Hepatocyte (in vitro differentiated cells): Measurements from ENCODE around the gene C15orf62. TPM values are rescaled to one million over a fixed set of nuclear protein-coding genes. Genes with fewer than 3 reads are reported as not detected.

Experiments used
- DNase-seq: peaks from one replicate; pipeline ENCODE4 v3.0.0-alpha.2; 2016; ENCODE audit warnings: low spot score
- H2AFZ ChIP-seq: fragments of 200-600 bp; sonication (generic); 2 replicates; pipeline ENCODE4 v1.6.0; 2016; ENCODE audit warnings: antibody characterized with exemption, mild to moderate bottlenecking
- H3K27ac ChIP-seq: fragments of 200-600 bp; sonication (generic); 2 replicates; pipeline ENCODE4 v1.5.1; 2016; ENCODE audit warnings: mild to moderate bottlenecking
- H3K27me3 ChIP-seq: fragments of 200-600 bp; sonication (generic); 2 replicates; pipeline ENCODE4 v1.6.1; 2016
- H3K36me3 ChIP-seq: fragments of 200-600 bp; sonication (generic); replicated peaks from 2 replicates; pipeline ENCODE4 v1.5.1; 2016; ENCODE audit warnings: low read depth; ENCODE audit not compliant: insufficient read depth
- H3K4me1 ChIP-seq: fragments of 200-600 bp; sonication (generic); 2 replicates; pipeline ENCODE4 v1.5.1; 2016; ENCODE audit warnings: mild to moderate bottlenecking, moderate library complexity; ENCODE audit not compliant: insufficient read depth
- H3K4me2 ChIP-seq: fragments of 200-600 bp; sonication (generic); 2 replicates; pipeline ENCODE4 v1.6.0; 2016
- H3K4me3 ChIP-seq: fragments of 200-600 bp; sonication (generic); 2 replicates; pipeline ENCODE4 v1.5.1; 2016; ENCODE audit warnings: mild to moderate bottlenecking
- H3K79me2 ChIP-seq: fragments of 200-600 bp; sonication (generic); 2 replicates; pipeline ENCODE4 v1.6.0; 2017; ENCODE audit warnings: mild to moderate bottlenecking
- H3K9me2 ChIP-seq: fragments of 200-600 bp; sonication (generic); replicated peaks from 2 replicates; pipeline ENCODE4 v1.6.0; 2017; ENCODE audit warnings: mild to moderate bottlenecking; ENCODE audit not compliant: insufficient read depth
- H3K9me3 ChIP-seq: fragments of 200-600 bp; sonication (generic); 2 replicates; pipeline ENCODE4 v1.5.1; 2016; ENCODE audit warnings: low read depth, mild to moderate bottlenecking
- H4K20me1 ChIP-seq: fragments of 200-600 bp; sonication (generic); 2 replicates; pipeline ENCODE4 v1.6.0; 2016; ENCODE audit warnings: mild to moderate bottlenecking; ENCODE audit not compliant: insufficient read depth, poor library complexity, severe bottlenecking
- EZH2 ChIP-seq: fragments of 200-600 bp; sonication (generic); IDR thresholded peaks from 2 replicates; pipeline ENCODE4 v1.6.1; 2016; ENCODE audit warnings: antibody characterized with exemption, mild to moderate bottlenecking, borderline replicate concordance
- EZH2phosphoT487 ChIP-seq: fragments of 200-600 bp; sonication (generic); IDR thresholded peaks from one replicate; pipeline ENCODE4 v1.6.1; 2018; ENCODE audit warnings: antibody characterized with exemption, mild to moderate bottlenecking, low read depth, moderate library complexity; ENCODE audit not compliant: unreplicated experiment, severe bottlenecking
- WGBS: methylation state at CpG from one replicate; pipeline ENCODE4 v1.1.6; 2016; ENCODE audit warnings: low lambda C conversion rate; ENCODE audit errors: missing lambda C conversion rate; 5-methylcytosine and 5-hydroxymethylcytosine counted together
- polyA plus RNA-seq: library from polyadenylated mRNA; unstranded; fragments of >200 nt; fragmentation: Nextera tagmentation; extraction: Ambion mirVana; gene quantifications from 2 replicates; pipeline ENCODE4 v1.2.1, GENCODE V29; 2016
- total RNA-seq: library from RNA; depleted of rRNA; stranded (reverse); fragments of >200 nt; gene quantifications from 2 replicates; pipeline ENCODE4 v1.2.3, GENCODE V29; 2014
- TF ChIP-seq, protein P1 (sequence below): fragments of 200-600 bp; sonication (generic); IDR thresholded peaks from 2 replicates; pipeline ENCODE4 v1.5.1; 2016; ENCODE audit warnings: antibody characterized with exemption, mild to moderate bottlenecking; ENCODE audit not compliant: poor library complexity

The C15orf62 gene
- total and polyA plus RNA-seq, 2 experiments from 2014 or later = 0.43 to 0.97 TPM

GRCh38 chr15:40768521-40769273 is 1.1 kb upstream of the C15orf62 start:
- Histone ChIP-seq H4K20me1 (no peaks in the 10 kb centered on the region), H3K9me3 (no peaks in the 10 kb centered on the region), H2AFZ (no peak overlapping the region), H3K36me3 (no peaks in the 10 kb centered on the region), H3K4me3 (no peak overlapping the region), H3K9me2 (no peaks in the 10 kb centered on the region), H3K27me3 (no peaks in the 10 kb centered on the region), H3K4me1 (peaks cover 32% of the 10 kb centered on the region), H3K79me2 (no peaks in the 10 kb centered on the region), H3K27ac (peak overlapping the region; percentile 75), H3K4me2 (no peak overlapping the region)
- WGBS = 93% methylated on average over 21 of the region's 21 CpGs
- no peak for DNase-seq
- TF ChIP-seq EZH2 (no peak), EZH2phosphoT487 (no peak)
- TF ChIP-seq, protein P1, sequence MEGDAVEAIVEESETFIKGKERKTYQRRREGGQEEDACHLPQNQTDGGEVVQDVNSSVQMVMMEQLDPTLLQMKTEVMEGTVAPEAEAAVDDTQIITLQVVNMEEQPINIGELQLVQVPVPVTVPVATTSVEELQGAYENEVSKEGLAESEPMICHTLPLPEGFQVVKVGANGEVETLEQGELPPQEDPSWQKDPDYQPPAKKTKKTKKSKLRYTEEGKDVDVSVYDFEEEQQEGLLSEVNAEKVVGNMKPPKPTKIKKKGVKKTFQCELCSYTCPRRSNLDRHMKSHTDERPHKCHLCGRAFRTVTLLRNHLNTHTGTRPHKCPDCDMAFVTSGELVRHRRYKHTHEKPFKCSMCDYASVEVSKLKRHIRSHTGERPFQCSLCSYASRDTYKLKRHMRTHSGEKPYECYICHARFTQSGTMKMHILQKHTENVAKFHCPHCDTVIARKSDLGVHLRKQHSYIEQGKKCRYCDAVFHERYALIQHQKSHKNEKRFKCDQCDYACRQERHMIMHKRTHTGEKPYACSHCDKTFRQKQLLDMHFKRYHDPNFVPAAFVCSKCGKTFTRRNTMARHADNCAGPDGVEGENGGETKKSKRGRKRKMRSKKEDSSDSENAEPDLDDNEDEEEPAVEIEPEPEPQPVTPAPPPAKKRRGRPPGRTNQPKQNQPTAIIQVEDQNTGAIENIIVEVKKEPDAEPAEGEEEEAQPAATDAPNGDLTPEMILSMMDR = no peak

DNA sequence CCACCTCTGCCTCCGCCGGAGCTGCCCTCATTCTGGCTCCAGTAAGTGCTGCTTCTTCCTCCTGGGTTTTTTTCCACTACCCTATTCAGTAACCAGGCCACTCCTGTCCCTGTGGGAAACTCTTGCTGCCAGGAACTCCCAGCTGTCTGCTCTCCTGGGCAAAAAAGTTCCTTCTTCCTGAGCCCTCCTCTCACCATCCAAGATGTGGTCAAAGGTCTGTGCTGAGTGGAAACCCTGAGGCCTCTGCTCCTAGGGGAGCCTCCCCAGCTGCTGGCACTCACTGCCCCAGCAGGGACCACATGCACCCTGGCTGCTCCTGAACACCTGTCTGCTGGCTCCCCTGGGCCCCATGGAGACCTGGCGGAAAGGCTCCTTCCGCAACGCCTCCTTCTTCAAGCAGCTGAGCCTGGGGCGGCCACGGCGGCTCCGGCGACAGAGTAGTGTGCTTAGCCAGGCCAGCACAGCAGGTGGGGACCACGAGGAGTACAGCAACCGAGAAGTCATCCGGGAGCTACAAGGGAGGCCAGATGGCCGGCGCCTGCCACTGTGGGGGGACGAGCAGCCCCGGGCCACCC is 454 bp downstream of the C15orf62 start:
- H3K9me2 ChIP-seq = no peaks in the 10 kb centered on the region
- H3K9me3 ChIP-seq = no peaks in the 10 kb centered on the region
- no peaks in the 10 kb centered on the region for H3K79me2 ChIP-seq
- peak overlapping the region; percentile 81 for H3K27ac ChIP-seq
- no peaks in the 10 kb centered on the region for H4K20me1 ChIP-seq
- no peak overlapping the region for H2AFZ ChIP-seq
- peaks cover 24% of the 10 kb centered on the region for H3K4me1 ChIP-seq
- 90% methylated on average over 17 of the region's 17 CpGs for WGBS
- H3K27me3 ChIP-seq = no peaks in the 10 kb centered on the region
- no peak overlapping the region for H3K4me3 ChIP-seq
- H3K4me2 ChIP-seq = no peak overlapping the region
- DNase-seq = no peak
- no peaks in the 10 kb centered on the region for H3K36me3 ChIP-seq
- TF ChIP-seq, protein P1 = no peak

GRCh38 chr15:40771242-40771641 is 1.5 kb downstream of the C15orf62 start:
- Histone ChIP-seq H3K27me3 (no peaks in the 10 kb centered on the region), H3K9me3 (no peaks in the 10 kb centered on the region), H3K36me3 (no peaks in the 10 kb centered on the region), H3K4me3 (no peak overlapping the region), H2AFZ (no peak overlapping the region), H4K20me1 (no peaks in the 10 kb centered on the region), H3K27ac (no peak overlapping the region), H3K9me2 (no peaks in the 10 kb centered on the region), H3K4me1 (peaks cover 19% of the 10 kb centered on the region), H3K4me2 (no peak overlapping the region), H3K79me2 (no peaks in the 10 kb centered on the region)
- no peak for DNase-seq
- WGBS = 98% methylated on average over 5 of the region's 5 CpGs
- TF ChIP-seq EZH2phosphoT487 (no peak), EZH2 (no peak)
- TF ChIP-seq, protein P1 = no peak
